Panc1 (cell line): ENCODE data around the gene LIX1L.

Experiments used
- POLR2AphosphoS5 ChIP-seq: IDR thresholded peaks from 2 replicates; pipeline ENCODE4 v1.6.1; 2012; ENCODE audit warnings: mild to moderate bottlenecking, low read depth, low read length, moderate library complexity
- SIN3A ChIP-seq: IDR thresholded peaks from 2 replicates; pipeline ENCODE4 v1.6.1; 2012; ENCODE audit warnings: low read depth, mild to moderate bottlenecking, low read length, moderate library complexity, borderline replicate concordance; ENCODE audit not compliant: insufficient read depth
- TCF7L2 ChIP-seq: IDR thresholded peaks from 2 replicates; pipeline ENCODE4 v1.6.1; 2011; ENCODE audit warnings: mild to moderate bottlenecking, low read depth, low read length, inconsistent platforms
- TF ChIP-seq, protein P1 (sequence below): fragments of 450-650 bp; IDR thresholded peaks from 2 replicates; pipeline ENCODE4 v1.5.1; 2017; ENCODE audit warnings: mild to moderate bottlenecking
- TF ChIP-seq, protein P2 (sequence below), 2 experiments: IDR thresholded peaks; 2 replicates each; pipeline ENCODE4 v1.6.1; 2011 to 2012; ENCODE audit warnings: low read depth in 2 of 2, control low read depth in 1 of 2, low read length in 1 of 2, mild to moderate bottlenecking in 1 of 2, moderate library complexity in 1 of 2; ENCODE audit not compliant: insufficient read depth in 1 of 2

- TF ChIP-seq POLR2AphosphoS5: no peak
- TF ChIP-seq, protein P1, sequence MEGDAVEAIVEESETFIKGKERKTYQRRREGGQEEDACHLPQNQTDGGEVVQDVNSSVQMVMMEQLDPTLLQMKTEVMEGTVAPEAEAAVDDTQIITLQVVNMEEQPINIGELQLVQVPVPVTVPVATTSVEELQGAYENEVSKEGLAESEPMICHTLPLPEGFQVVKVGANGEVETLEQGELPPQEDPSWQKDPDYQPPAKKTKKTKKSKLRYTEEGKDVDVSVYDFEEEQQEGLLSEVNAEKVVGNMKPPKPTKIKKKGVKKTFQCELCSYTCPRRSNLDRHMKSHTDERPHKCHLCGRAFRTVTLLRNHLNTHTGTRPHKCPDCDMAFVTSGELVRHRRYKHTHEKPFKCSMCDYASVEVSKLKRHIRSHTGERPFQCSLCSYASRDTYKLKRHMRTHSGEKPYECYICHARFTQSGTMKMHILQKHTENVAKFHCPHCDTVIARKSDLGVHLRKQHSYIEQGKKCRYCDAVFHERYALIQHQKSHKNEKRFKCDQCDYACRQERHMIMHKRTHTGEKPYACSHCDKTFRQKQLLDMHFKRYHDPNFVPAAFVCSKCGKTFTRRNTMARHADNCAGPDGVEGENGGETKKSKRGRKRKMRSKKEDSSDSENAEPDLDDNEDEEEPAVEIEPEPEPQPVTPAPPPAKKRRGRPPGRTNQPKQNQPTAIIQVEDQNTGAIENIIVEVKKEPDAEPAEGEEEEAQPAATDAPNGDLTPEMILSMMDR: no peak
- TF ChIP-seq, protein P2, sequence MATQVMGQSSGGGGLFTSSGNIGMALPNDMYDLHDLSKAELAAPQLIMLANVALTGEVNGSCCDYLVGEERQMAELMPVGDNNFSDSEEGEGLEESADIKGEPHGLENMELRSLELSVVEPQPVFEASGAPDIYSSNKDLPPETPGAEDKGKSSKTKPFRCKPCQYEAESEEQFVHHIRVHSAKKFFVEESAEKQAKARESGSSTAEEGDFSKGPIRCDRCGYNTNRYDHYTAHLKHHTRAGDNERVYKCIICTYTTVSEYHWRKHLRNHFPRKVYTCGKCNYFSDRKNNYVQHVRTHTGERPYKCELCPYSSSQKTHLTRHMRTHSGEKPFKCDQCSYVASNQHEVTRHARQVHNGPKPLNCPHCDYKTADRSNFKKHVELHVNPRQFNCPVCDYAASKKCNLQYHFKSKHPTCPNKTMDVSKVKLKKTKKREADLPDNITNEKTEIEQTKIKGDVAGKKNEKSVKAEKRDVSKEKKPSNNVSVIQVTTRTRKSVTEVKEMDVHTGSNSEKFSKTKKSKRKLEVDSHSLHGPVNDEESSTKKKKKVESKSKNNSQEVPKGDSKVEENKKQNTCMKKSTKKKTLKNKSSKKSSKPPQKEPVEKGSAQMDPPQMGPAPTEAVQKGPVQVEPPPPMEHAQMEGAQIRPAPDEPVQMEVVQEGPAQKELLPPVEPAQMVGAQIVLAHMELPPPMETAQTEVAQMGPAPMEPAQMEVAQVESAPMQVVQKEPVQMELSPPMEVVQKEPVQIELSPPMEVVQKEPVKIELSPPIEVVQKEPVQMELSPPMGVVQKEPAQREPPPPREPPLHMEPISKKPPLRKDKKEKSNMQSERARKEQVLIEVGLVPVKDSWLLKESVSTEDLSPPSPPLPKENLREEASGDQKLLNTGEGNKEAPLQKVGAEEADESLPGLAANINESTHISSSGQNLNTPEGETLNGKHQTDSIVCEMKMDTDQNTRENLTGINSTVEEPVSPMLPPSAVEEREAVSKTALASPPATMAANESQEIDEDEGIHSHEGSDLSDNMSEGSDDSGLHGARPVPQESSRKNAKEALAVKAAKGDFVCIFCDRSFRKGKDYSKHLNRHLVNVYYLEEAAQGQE (IDR thresholded peaks at IDR 0.05; ENCODE audit: insufficient read depth in 1 of 2, low read depth in 2 of 2, low read length in 1 of 2): no peak
- no peak for TF ChIP-seq SIN3A
- no peak for TF ChIP-seq TCF7L2
Measured at GRCh38 chr1:145884675-145885074, 73.1 kb downstream of the LIX1L start.
